HG03571 (cell line): ENCODE measurements around the gene TMEM178B.

ENCODE experiments used
- ATAC-seq: cut with Tn5 transposase; IDR thresholded peaks from one replicate; pipeline ENCODE4 v1.9.1; 2021; ENCODE audit not compliant: unreplicated experiment

Gene TMEM178B

GRCh38 chr7:141456298-141456697 lies 382.4 kb downstream of the TMEM178B start:
- ATAC-seq, result no peak

GRCh38 chr7:141456711-141457110 lies 382.8 kb downstream of the TMEM178B start:
- no peak for ATAC-seq

GRCh38 chr7:141460781-141461715 lies 387.2 kb downstream of the TMEM178B start:
- ATAC-seq, result no peak

- no peak for ATAC-seq
These were observed 388.1 kb downstream of the TMEM178B start for GRCh38 chr7:141461924-141462323.

GRCh38 chr7:141462958-141463357 lies 389.1 kb downstream of the TMEM178B start:
- no peak for ATAC-seq

- no peak for ATAC-seq
These were observed 390.1 kb downstream of the TMEM178B start for GRCh38 chr7:141463986-141464385.

GRCh38 chr7:141464551-141464950 lies 390.7 kb downstream of the TMEM178B start:
- ATAC-seq, result no peak

- ATAC-seq, result no peak
These were observed 392.5 kb downstream of the TMEM178B start for GRCh38 chr7:141466151-141466904.

- ATAC-seq, result no peak
These were observed 394.5 kb downstream of the TMEM178B start for GRCh38 chr7:141468341-141468740.

GRCh38 chr7:141475679-141476078 lies 401.8 kb downstream of the TMEM178B start:
- ATAC-seq, result no peak

- no peak for ATAC-seq
These were observed 404.0 kb downstream of the TMEM178B start for GRCh38 chr7:141477865-141478264.

- no peak for ATAC-seq
These were observed 405.0 kb downstream of the TMEM178B start for GRCh38 chr7:141478845-141479244.

GRCh38 chr7:141480953-141481352 lies 407.1 kb downstream of the TMEM178B start:
- no peak for ATAC-seq

GRCh38 chr7:141481971-141482370 lies 408.1 kb downstream of the TMEM178B start:
- no peak for ATAC-seq

GRCh38 chr7:141483044-141483443 lies 409.2 kb downstream of the TMEM178B start:
- no peak for ATAC-seq

- no peak for ATAC-seq
These were observed 411.0 kb downstream of the TMEM178B start for GRCh38 chr7:141484907-141485306.

GRCh38 chr7:141486959-141487358 lies 413.1 kb downstream of the TMEM178B start:
- no peak for ATAC-seq

GRCh38 chr7:141490474-141490873 lies 416.6 kb downstream of the TMEM178B start:
- no peak for ATAC-seq

GRCh38 chr7:141495057-141495456 lies 421.2 kb downstream of the TMEM178B start:
- ATAC-seq, result no peak

- no peak for ATAC-seq
These were observed 423.5 kb downstream of the TMEM178B start for GRCh38 chr7:141497391-141497790.

GRCh38 chr7:141500608-141501007 lies 426.7 kb downstream of the TMEM178B start:
- no peak for ATAC-seq

- ATAC-seq, result no peak
These were observed 427.6 kb downstream of the TMEM178B start for GRCh38 chr7:141501451-141501850.
